ENCODE measurements around the gene NUFIP1.

NUFIP1 gene

DNA sequence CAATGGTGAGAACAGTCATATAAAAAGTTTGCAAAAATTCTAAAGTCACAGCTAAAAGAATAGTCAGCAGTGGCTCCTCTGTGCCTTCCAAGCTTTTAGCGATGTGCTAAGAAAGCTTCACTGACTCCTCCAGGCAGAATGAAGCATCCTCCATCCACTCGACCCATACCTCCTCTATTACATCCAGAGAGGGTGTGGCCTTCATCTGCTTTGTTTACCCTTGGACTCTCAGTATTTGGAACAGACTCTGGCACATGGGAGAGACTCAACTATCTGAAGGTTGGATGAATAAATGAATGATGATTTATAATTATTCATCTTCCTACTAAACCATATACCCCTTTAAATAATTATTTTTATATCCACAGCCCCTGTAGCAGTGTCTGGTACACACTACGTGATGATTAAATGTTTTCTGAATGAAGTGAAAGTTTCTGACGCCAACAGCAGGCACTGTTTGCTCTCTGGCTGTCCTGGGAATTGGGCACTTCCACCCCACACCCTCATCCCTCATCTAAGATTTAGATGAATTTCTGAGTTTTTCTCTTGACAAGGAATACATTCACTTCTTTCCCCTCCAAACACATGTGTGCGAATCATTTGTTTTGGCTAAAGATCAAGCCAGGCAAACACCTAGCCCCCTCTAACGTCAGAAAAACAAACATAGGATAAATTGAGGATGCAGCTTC lies 93.9 kb downstream of the NUFIP1 start:
- Mint-ChIP-seq H3K9me3 (peaks cover 2 to 7% of the 10 kb centered on the region in 2 donors), H3K4me3 (no peak overlapping the region), H3K36me3 (peaks cover 0 to 4% of the 10 kb centered on the region in 2 donors), H3K4me1 (no peaks in the 10 kb centered on the region), H3K27ac (no peak overlapping the region), H3K27me3 (peaks cover 10 to 14% of the 10 kb centered on the region in 2 donors)
- no peak for DNase-seq
- ATAC-seq (replicated peaks): no peak

GRCh38 chr13:44894001-44894770 lies 95.1 kb downstream of the NUFIP1 start:
- no peak for DNase-seq
- no peak overlapping the region for H3K27ac Mint-ChIP-seq

More at GRCh38 chr13:44894001-44894770, 95.1 kb downstream of the NUFIP1 start:
- H3K4me1 Mint-ChIP-seq: no peaks in the 10 kb centered on the region
- peaks cover 10% of the 10 kb centered on the region in 2 donors for H3K27me3 Mint-ChIP-seq
- H3K4me3 Mint-ChIP-seq: no peak overlapping the region
- peaks cover 2 to 7% of the 10 kb centered on the region in 2 donors for H3K9me3 Mint-ChIP-seq
- no peak for ATAC-seq (replicated peaks)
- H3K36me3 Mint-ChIP-seq: peaks cover 0 to 4% of the 10 kb centered on the region in 2 donors

All from stimulated activated naive B cell treated with anti-CD40 and anti-IgM and Interleukin-4, amounts not matched to agents 10 μg/mL and 1 μg/mL and 100 μg/mL, for 72 hours (primary cell).